SK-N-SH (cell line): ENCODE data around the gene ARL11. TPM values are rescaled to one million over a fixed set of nuclear protein-coding genes. Genes with fewer than 3 reads are reported as not detected.
A peak's percentile ranks its signal among the peaks of the same experiment; 100 is the strongest.

Source experiments
- CTCF ChIA-PET: fragments of 300-600, 350-600 bp; formaldehyde crosslinking; extraction: SDS; loops from one replicate; lab custom pipeline; 2021; lab: Yijun Ruan, JAX
- POLR2A ChIA-PET: fragments of 350-600 bp; sonication (Branson Sonifier 250); formaldehyde crosslinking; extraction: SDS; loops from one replicate; lab custom pipeline; 2020; ENCODE audit warnings: antibody characterized with exemption, inconsistent platforms; lab: Yijun Ruan, JAX
- DNase-seq: peaks from one replicate; pipeline ENCODE4 v3.0.0; 2012
- H2AFZ ChIP-seq: fragments of 200-600 bp; sonication (generic); 2 replicates; pipeline ENCODE4 v1.8.1; 2016; ENCODE audit warnings: antibody characterized with exemption, mild to moderate bottlenecking, low read depth
- H3F3A ChIP-seq: fragments of 200-600 bp; sonication (generic); replicated peaks from 2 replicates; pipeline ENCODE3; 2016; ENCODE audit warnings: antibody characterized with exemption, mild to moderate bottlenecking; ENCODE audit not compliant: insufficient read depth
- H3K27ac ChIP-seq, 2 experiments: fragments of 200-500 bp in 1 of 2; fragments of 200-600 bp in 1 of 2; sonication (Bioruptor generic) in 1 of 2; sonication (generic), shearing (Covaris generic) in 1 of 2; 2 replicates each; pipeline versions ENCODE4 v1.5.1 to v1.6.1; 2014 to 2016; ENCODE audit warnings: low read depth in 2 of 2, inconsistent platforms in 1 of 2, low read length in 1 of 2, mild to moderate bottlenecking in 1 of 2, mixed read lengths in 1 of 2
- H3K27me3 ChIP-seq: fragments of 200-600 bp; sonication (generic), shearing (Covaris generic); 2 replicates; pipeline ENCODE4 v1.6.1; 2016; ENCODE audit warnings: mixed run types; ENCODE audit not compliant: insufficient read depth
- H3K36me3 ChIP-seq, 2 experiments: fragments of 200-500 bp in 1 of 2; fragments of 200-600 bp in 1 of 2; sonication (Bioruptor generic) in 1 of 2; sonication (generic) in 1 of 2; replicated peaks in 1 of 2; 2 replicates each; pipeline versions ENCODE3 to v1.5.1; 2014 to 2016; ENCODE audit warnings: low read length in 1 of 2, mild to moderate bottlenecking in 1 of 2; ENCODE audit not compliant: insufficient read depth in 2 of 2, control insufficient read depth in 1 of 2
- H3K4me1 ChIP-seq, 2 experiments: fragments of 200-500 bp in 1 of 2; fragments of 200-600 bp in 1 of 2; sonication (Bioruptor generic) in 1 of 2; sonication (generic), shearing (Covaris generic) in 1 of 2; 2 replicates each; pipeline versions ENCODE4 v1.5.1 to v1.6.1; 2014 to 2016; ENCODE audit warnings: low read depth in 1 of 2, low read length in 1 of 2, mixed run types in 1 of 2; ENCODE audit not compliant: insufficient read depth in 2 of 2, control insufficient read depth in 1 of 2
- H3K4me2 ChIP-seq: fragments of 200-600 bp; sonication (generic), shearing (Covaris generic); 2 replicates; pipeline ENCODE4 v1.6.1; 2017; ENCODE audit warnings: mixed run types
- H3K4me3 ChIP-seq, 2 experiments: fragments of 200-500 bp in 1 of 2; fragments of 200-600 bp in 1 of 2; sonication (Bioruptor generic) in 1 of 2; sonication (generic), shearing (Covaris generic) in 1 of 2; 2 replicates each; pipeline versions ENCODE4 v1.5.1 to v1.8.1; 2014 to 2016; ENCODE audit warnings: low read depth in 2 of 2, inconsistent platforms in 1 of 2, low read length in 1 of 2, mild to moderate bottlenecking in 1 of 2, mixed read lengths in 1 of 2, moderate library complexity in 1 of 2
- H3K79me2 ChIP-seq: fragments of 200-600 bp; sonication (generic); 2 replicates; pipeline ENCODE4 v1.8.1; 2017; ENCODE audit warnings: mild to moderate bottlenecking; ENCODE audit not compliant: insufficient read depth
- H3K9ac ChIP-seq: fragments of 200-600 bp; sonication (generic); 2 replicates; pipeline ENCODE4 v1.6.1; 2017; ENCODE audit warnings: mixed run types
- H3K9me2 ChIP-seq: fragments of 200-600 bp; sonication (generic); 2 replicates; pipeline ENCODE4 v1.6.1; 2017; ENCODE audit warnings: mixed run types
- H3K9me3 ChIP-seq: fragments of 200-600 bp; sonication (generic); 2 replicates; pipeline ENCODE4 v1.6.1; 2017; ENCODE audit warnings: mixed run types, mild to moderate bottlenecking, moderate library complexity
- H4K20me1 ChIP-seq: fragments of 200-600 bp; sonication (generic); 2 replicates; pipeline ENCODE4 v1.6.1; 2017; ENCODE audit warnings: mild to moderate bottlenecking, mixed run types; ENCODE audit not compliant: insufficient read depth
- CTCF ChIP-seq: fragments of 200-600 bp; sonication (generic); IDR thresholded peaks from 2 replicates; pipeline ENCODE4 v1.6.1; 2017; ENCODE audit warnings: antibody characterized with exemption, mild to moderate bottlenecking, moderate library complexity
- ELF1 ChIP-seq: IDR thresholded peaks from 2 replicates; pipeline ENCODE4 v1.4.0; 2012
- EP300 ChIP-seq, 2 experiments: IDR thresholded peaks; 2 replicates each; pipeline versions ENCODE4 v1.4.0 to v1.6.1; 2012; ENCODE audit warnings: borderline replicate concordance in 1 of 2, low read depth in 1 of 2, low read length in 1 of 2
- FOSL2 ChIP-seq: IDR thresholded peaks from 2 replicates; pipeline ENCODE4 v1.4.0; 2012; ENCODE audit warnings: low read depth, mild to moderate bottlenecking, moderate library complexity, borderline replicate concordance
- FOXM1 ChIP-seq: IDR thresholded peaks from 2 replicates; pipeline ENCODE4 v1.4.0; 2012; ENCODE audit warnings: low read depth, mild to moderate bottlenecking
- GATA2 ChIP-seq: sonication (generic); formaldehyde crosslinking; IDR thresholded peaks from 2 replicates; pipeline ENCODE4 v1.5.0; 2020; ENCODE audit warnings: mild to moderate bottlenecking, missing genetic modification reagents
- IRF3 ChIP-seq: fragments of 150-350 bp; IDR thresholded peaks from 2 replicates; pipeline ENCODE4 v1.6.1; 2016; ENCODE audit warnings: mild to moderate bottlenecking, low read depth, low read length
- JUND ChIP-seq: IDR thresholded peaks from 2 replicates; pipeline ENCODE4 v1.4.0; 2012
- MAX ChIP-seq: IDR thresholded peaks from 2 replicates; pipeline ENCODE4 v1.4.0; 2012; ENCODE audit warnings: low read depth
- MEF2A ChIP-seq: IDR thresholded peaks from 2 replicates; pipeline ENCODE4 v1.4.0; 2012; ENCODE audit warnings: low read depth, borderline replicate concordance
- MXI1 ChIP-seq: IDR thresholded peaks from 2 replicates; pipeline ENCODE4 v1.6.1; 2012; ENCODE audit warnings: mild to moderate bottlenecking, low read depth, low read length, improper control_type of control experiment
- NFIC ChIP-seq: IDR thresholded peaks from 2 replicates; pipeline ENCODE4 v1.4.0; 2012; ENCODE audit warnings: borderline replicate concordance
- NRF1 ChIP-seq: IDR thresholded peaks from 2 replicates; pipeline ENCODE4 v1.6.1; 2012; ENCODE audit warnings: low read depth, mild to moderate bottlenecking, low read length
- PBX3 ChIP-seq: IDR thresholded peaks from 2 replicates; pipeline ENCODE4; 2012
- POLR2AphosphoS5 ChIP-seq: IDR thresholded peaks from 2 replicates; pipeline ENCODE4 v1.6.1; 2012; ENCODE audit warnings: low read depth, low read length
- RFX5 ChIP-seq: IDR thresholded peaks from 2 replicates; pipeline ENCODE4 v1.6.1; 2012; ENCODE audit warnings: mild to moderate bottlenecking, improper control_type of control experiment, low read length
- RXRA ChIP-seq: IDR thresholded peaks from 2 replicates; pipeline ENCODE4 v1.4.0; 2012; ENCODE audit warnings: low read depth, mild to moderate bottlenecking, borderline replicate concordance
- SMC3 ChIP-seq: IDR thresholded peaks from 2 replicates; pipeline ENCODE4 v1.6.1; 2012; ENCODE audit warnings: low read depth, low read length, improper control_type of control experiment
- TCF12 ChIP-seq: IDR thresholded peaks from 2 replicates; pipeline ENCODE4 v1.4.0; 2012
- TEAD4 ChIP-seq: IDR thresholded peaks from 2 replicates; pipeline ENCODE4 v1.4.0; 2012; ENCODE audit warnings: mild to moderate bottlenecking, borderline replicate concordance; ENCODE audit not compliant: insufficient read depth
- USF1 ChIP-seq: IDR thresholded peaks from 2 replicates; pipeline ENCODE4 v1.4.0; 2012; ENCODE audit warnings: low read depth, borderline replicate concordance
- USF2 ChIP-seq: fragments of 150-350 bp; IDR thresholded peaks from 2 replicates; pipeline ENCODE4 v1.6.1; 2017; ENCODE audit warnings: antibody characterized with exemption, low read length, low read depth, borderline replicate concordance
- ZBTB33 ChIP-seq: IDR thresholded peaks from 2 replicates; pipeline ENCODE4 v1.4.0; 2012; ENCODE audit warnings: low read depth, borderline replicate concordance
- WGBS: methylation state at CpG from one replicate; pipeline ENCODE4 v1.1.6; 2017; ENCODE audit warnings: low lambda C conversion rate; 5-methylcytosine and 5-hydroxymethylcytosine counted together
- polyA plus RNA-seq, 3 experiments: library from polyadenylated mRNA; depleted of rRNA; stranded (reverse); fragments of >200 nt; gene quantifications; 2 replicates each; pipeline ENCODE4 v1.2.3, GENCODE V29; 2012

ARL11 gene
- polyA plus RNA-seq, 1 of the 3 experiments (the other 2 are of a cell fraction), result not detected

- Histone ChIP-seq H3K9me2 (no peaks in the 10 kb centered on the region), H3K4me3 (no peak overlapping the region), H3K4me2 (no peak overlapping the region), H3K27ac (no peak overlapping the region), H3K9me3 (no peaks in the 10 kb centered on the region), H3K9ac (no peak overlapping the region), H3K27me3 (no peaks in the 10 kb centered on the region), H3K4me1 (peaks cover 0 to 3% of the 10 kb centered on the region in 2 experiments; a peak in 1 of 4 replicates), H2AFZ (no peak overlapping the region), H4K20me1 (no peaks in the 10 kb centered on the region), H3K36me3 (peaks cover 2 to 8% of the 10 kb centered on the region in 2 experiments), H3F3A (no peaks in the 10 kb centered on the region), H3K79me2 (peaks cover 35% of the 10 kb centered on the region)
- POLR2A ChIA-PET, result no interaction called here
- DNase-seq, result peak; percentile 84
- WGBS, result 62% methylated on average over 5 of the region's 5 CpGs
- CTCF ChIA-PET, result interaction anchor here (0.8 to 1.8 kb wide), 13 partner anchors 9 to 202 kb away, joined by 3 to 5 read pairs (median 4); no protein-coding TSS in a partner anchor
- TF ChIP-seq PBX3 (no peak), RFX5 (no peak), NRF1 (no peak), FOSL2 (no peak), USF2 (no peak), TCF12 (no peak), MAX (no peak), JUND (no peak), FOXM1 (no peak), ELF1 (no peak), USF1 (no peak), RXRA (no peak), IRF3 (no peak), POLR2AphosphoS5 (no peak), CTCF (peak; percentile 91), SMC3 (peak; percentile 93), MEF2A (no peak), TEAD4 (no peak), NFIC (no peak), EP300 (IDR thresholded peaks at IDR 0.05; ENCODE audit: borderline replicate concordance in 1 of 2, low read depth in 1 of 2, low read length in 1 of 2) (no peak), MXI1 (peak; percentile 33; the same call in 1 of the 2 replicates), ZBTB33 (no peak), GATA2 (CRISPR knock-in tag) (no peak)
These were observed 41.5 kb downstream of the ARL11 start for GRCh38 chr13:49669735-49670309.
